Mesodermal cell (in vitro differentiated cells): ENCODE data around the gene ZSCAN5C.
"Not testable (repeated sequence)": the region's sequence is repeated elsewhere in the genome, so short reads cannot be mapped to it uniquely, and the experiment has no call there.

ENCODE experiments used
- H3K27ac ChIP-seq: 2 replicates; pipeline ENCODE4 v1.7.0; 2013; ENCODE audit warnings: mild to moderate bottlenecking, low read depth, low read length, moderate library complexity; ENCODE audit not compliant: severe bottlenecking
- H3K36me3 ChIP-seq: 2 replicates; pipeline ENCODE4 v1.7.1; 2013; ENCODE audit warnings: mild to moderate bottlenecking, low read length, moderate library complexity; ENCODE audit not compliant: control insufficient read depth, insufficient read depth
- H3K4me1 ChIP-seq: one replicate; pipeline ENCODE4 v1.7.1; 2013; ENCODE audit warnings: mild to moderate bottlenecking, low read length; ENCODE audit not compliant: insufficient read depth, control insufficient read depth, poor library complexity, severe bottlenecking
- H3K4me3 ChIP-seq: 2 replicates; pipeline ENCODE4 v1.7.0; 2013; ENCODE audit warnings: low read length, control low read depth, mild to moderate bottlenecking; ENCODE audit not compliant: insufficient read depth, poor library complexity, severe bottlenecking; ENCODE audit errors: extremely low read depth
- H3K9me3 ChIP-seq: 2 replicates; pipeline ENCODE4 v1.7.1; 2013; ENCODE audit warnings: mild to moderate bottlenecking, low read length, moderate library complexity; ENCODE audit not compliant: control insufficient read depth
- WGBS, 2 experiments: methylation state at CpG; one replicate each; pipeline ENCODE4 v1.1.5; 2013; ENCODE audit warnings: missing lambda C conversion rate in 2 of 2; ENCODE audit not compliant: insufficient coverage in 2 of 2; 5-methylcytosine and 5-hydroxymethylcytosine counted together

ZSCAN5C gene

DNA sequence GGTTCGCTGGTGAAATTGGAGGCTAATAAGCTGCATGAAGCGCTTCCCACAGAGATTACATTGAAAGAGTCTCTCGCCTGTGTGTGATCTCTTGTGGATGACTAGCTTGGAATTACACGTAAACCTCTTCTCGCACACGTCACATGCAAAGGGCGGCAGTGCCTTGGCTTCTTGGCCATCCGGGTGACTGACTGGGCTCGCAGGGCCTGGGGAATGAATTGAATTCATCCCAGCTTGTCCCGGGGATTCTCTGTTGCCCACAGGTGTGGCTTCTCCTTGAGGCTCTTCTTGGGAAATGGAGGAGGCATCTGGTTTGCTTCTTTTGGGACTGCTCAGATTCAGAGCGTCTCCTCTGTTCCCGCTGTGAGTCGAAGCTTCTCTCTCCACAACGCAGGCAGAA is 19.8 kb downstream of the ZSCAN5C start:
- H3K27ac ChIP-seq = no peak overlapping the region
- H3K4me1 ChIP-seq = no peaks in the 10 kb centered on the region
- H3K4me3 ChIP-seq = no peak overlapping the region
- 88 to 97% methylated on average over 10 to 14 of the region's 14 CpGs for WGBS, 2 experiments
- H3K36me3 ChIP-seq = no peaks in the 10 kb centered on the region
- no peaks in the 10 kb centered on the region for H3K9me3 ChIP-seq

DNA sequence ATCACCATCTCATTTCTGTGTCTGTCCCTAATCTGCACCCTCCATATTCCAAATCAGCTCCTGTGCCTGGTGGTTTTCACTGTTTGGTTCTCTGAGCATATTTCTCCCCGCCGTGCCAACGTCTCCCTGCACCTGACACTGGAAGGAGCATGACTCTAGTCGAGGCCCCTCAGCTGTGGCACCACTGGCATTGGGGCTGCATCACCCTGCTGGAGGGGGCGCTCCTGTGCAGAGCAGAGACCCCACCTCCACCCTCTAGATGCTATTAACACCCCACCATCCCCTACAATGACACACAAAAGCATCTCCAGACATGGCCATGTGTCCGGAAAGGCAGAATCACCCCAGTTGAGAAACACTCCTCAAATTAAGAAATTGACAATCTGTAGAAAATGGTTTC is 20.8 kb downstream of the ZSCAN5C start:
- no peaks in the 10 kb centered on the region for H3K4me1 ChIP-seq
- H3K9me3 ChIP-seq = no peaks in the 10 kb centered on the region
- H3K27ac ChIP-seq = no peak overlapping the region
- H3K36me3 ChIP-seq = no peaks in the 10 kb centered on the region
- WGBS, 2 experiments = 74 to 77% methylated on average over 4 to 5 of the region's 6 CpGs
- no peak overlapping the region for H3K4me3 ChIP-seq

DNA sequence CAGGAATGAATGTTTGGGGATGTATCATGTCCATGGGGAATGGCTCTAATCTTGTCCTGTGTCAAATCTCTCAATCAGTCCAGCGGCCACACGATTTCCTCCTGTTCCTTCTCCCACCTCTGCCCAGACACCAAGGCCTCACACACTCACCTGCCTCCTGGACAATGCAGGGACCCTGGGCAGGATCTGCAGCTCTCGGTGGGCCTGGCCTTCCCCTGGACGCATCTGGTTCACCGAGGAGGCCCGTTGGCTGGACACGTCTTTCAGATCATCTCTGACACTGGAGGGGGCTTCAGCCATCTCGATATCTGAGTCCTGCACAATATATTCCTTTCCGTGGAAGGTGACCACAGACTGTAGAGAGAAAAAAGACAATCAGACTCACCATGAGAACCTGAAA is 21.4 kb downstream of the ZSCAN5C start:
- Histone ChIP-seq H3K36me3 (no peaks in the 10 kb centered on the region), H3K9me3 (no peaks in the 10 kb centered on the region), H3K27ac (no peak overlapping the region), H3K4me1 (no peaks in the 10 kb centered on the region), H3K4me3 (no peak overlapping the region)
- WGBS, 2 experiments = 85 to 92% methylated on average over 9 of the region's 9 CpGs

DNA sequence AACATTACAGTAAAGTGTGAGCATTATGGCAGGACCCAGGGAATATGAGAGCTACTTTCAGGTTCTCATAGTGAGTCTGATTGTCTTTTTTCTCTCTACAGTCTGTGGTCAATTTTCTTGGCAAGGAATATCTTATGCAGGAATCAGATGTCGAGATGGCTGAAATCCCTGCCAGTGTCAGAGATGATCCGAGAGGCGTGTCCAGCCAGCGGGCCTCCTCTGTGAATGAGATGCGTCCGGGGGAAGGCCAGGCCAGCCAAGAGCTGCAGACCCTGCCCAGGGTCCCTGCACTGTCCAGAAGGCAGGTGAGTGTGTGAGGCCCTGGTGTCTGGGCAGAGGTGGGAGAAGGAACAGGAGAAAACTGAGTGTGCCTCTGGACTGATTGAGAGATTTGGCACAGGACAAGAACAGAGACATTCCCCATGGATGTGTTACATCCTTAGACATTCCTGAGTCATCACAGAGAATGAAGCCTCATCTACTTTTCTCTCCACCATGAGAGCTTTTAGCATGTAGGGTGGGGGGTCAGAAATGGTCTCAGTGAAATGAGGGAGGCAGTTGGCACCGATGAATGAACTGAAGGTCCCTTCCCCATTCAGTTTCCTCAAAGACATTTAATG is 43.2 kb downstream of the ZSCAN5C start:
- WGBS, 2 experiments = 88 to 97% methylated on average over 6 of the region's 7 CpGs
- H3K27ac ChIP-seq = no peak overlapping the region
- peaks cover 3% of the 10 kb centered on the region for H3K4me1 ChIP-seq
- H3K36me3 ChIP-seq = no peaks in the 10 kb centered on the region
- no peak overlapping the region for H3K4me3 ChIP-seq
- no peaks in the 10 kb centered on the region for H3K9me3 ChIP-seq

DNA sequence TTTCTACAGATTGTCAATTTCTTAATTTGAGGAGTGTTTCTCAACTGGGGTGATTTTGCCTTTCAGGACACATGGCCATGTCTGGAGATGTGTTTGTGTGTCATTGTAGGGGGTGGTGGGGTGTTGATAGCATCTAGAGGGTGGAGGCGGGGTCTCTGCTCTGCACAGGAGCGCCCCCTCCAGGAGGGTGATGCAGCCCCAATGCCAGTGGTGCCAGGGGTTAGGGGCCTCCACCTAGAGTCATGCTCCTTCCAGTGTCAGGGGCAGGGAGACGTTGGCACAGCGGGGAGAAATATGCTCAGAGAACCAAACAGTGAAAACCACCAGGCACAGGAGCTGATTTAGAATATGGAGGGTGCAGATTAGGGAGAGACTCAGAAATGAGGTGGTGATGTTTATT is 43.7 kb downstream of the ZSCAN5C start:
- not testable (repeated sequence) for H3K4me1 ChIP-seq, H3K4me3 ChIP-seq, H3K27ac ChIP-seq, H3K36me3 ChIP-seq, H3K9me3 ChIP-seq
- WGBS, 2 experiments = 88% methylated on average over 2 of the region's 4 CpGs

DNA sequence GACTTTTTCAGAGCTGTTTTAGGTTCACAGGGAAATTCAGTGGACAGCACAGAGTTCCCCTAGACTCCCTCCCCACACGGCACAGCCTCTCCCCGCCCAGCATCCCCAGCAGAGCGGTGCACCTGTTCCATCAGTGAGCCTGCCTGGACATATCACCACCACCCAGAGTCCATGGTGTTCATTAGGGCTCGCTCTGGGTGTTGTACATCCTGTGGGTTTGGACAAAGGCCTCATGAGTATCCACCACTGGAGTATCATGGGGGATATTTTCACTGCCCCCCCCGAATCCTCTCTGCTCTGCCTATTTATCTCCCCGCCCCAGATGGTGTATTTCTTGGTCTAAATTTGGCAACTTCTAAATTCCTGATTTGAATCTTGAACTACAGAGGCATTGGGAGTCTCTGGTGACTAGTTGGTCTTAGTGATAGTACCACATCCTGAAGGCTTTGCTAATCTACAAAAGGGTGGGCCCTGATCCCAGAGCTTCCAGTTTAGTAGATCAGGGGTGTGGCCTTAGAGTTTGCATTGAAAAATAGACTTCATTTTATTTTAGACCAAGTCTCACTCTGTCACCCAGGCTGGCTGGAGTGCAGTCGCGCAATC is 46.8 kb downstream of the ZSCAN5C start:
- not testable (repeated sequence) for H3K9me3 ChIP-seq, H3K4me3 ChIP-seq, H3K36me3 ChIP-seq, H3K27ac ChIP-seq, H3K4me1 ChIP-seq
- WGBS, 2 experiments = 90 to 97% methylated on average over 3 of the region's 8 CpGs

DNA sequence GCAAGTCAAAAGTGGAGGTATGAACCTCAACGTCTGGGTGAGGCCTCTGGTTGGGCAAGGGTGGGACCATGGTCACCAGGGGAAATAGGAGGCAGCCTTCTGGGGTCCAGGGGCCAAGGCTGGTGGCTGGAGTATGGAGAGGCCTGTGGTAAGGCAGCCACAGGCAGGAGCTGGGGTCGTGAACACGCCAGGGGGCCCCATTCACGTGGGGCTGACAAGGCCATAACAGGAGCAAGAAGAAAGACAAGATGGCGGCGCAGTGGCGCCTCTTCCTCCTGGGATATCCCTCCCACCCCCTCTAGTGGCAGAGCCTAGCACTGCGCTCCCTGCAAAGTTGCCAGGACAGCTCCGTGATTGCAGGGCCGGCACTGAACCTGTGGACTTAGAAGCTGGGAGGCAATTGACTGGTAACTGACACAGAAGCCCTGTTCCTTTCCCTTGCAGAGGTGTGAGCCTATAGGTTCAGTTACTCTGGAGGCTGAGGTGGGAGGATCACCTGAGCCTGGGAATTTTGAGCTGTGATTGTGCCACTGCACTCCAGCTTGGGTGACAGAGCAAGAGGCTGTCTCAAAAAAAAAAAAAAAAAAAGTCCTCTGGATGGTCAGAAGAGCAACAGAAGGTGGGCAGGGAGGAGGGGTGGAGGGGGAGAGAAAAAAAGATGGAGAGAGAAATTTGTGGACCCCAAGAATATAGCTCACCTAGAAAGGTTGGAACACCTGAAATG is 50.8 kb downstream of the ZSCAN5C start:
- Histone ChIP-seq H3K27ac (no peak overlapping the region), H3K36me3 (no peaks in the 10 kb centered on the region), H3K4me3 (no peak overlapping the region), H3K9me3 (no peaks in the 10 kb centered on the region), H3K4me1 (no peaks in the 10 kb centered on the region)
- WGBS, 2 experiments = 0 to 29% methylated on average over 3 to 10 of the region's 10 CpGs

DNA sequence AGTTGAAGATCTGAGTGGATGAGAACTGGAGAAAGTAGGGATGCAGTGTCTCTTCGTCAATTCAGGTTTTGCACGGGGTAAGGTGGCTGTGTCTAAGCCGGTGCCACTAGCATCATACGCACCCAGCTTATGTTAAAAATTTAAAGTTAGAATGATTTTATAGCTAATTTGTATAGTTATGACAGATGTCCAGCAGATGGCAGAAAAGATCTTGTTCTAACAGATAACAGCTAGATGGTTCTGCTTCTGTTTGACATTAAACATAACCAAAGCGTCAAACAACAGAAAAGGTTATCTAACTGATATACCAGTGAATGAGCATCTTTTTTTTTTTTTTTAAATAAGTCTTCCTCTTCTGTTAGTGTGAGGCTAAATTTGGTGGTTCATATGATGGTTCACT is 51.7 kb downstream of the ZSCAN5C start:
- Histone ChIP-seq H3K36me3 (no peaks in the 10 kb centered on the region), H3K27ac (no peak overlapping the region), H3K9me3 (no peaks in the 10 kb centered on the region), H3K4me1 (no peaks in the 10 kb centered on the region), H3K4me3 (no peak overlapping the region)
- 94 to 100% methylated on average over 2 to 4 of the region's 5 CpGs for WGBS, 2 experiments

DNA sequence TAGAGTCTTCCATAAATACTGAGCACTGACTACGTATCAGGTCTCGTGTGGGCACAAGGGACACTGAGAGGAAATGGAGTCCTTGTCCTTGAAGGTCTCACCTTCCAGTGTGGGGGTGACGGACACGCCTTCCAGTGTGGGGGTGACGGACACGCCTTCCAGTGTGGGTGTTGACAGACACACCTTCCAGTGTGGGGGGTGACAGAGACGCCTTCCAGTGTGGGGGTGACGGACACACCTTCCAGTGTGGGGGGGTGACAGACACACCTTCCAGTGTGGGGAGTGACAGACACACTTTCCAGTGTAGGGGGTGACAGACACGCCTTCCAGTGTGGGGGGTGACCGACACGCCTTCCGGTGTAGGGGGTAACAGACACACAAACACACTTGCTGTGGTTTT is 56.2 kb downstream of the ZSCAN5C start:
- Histone ChIP-seq H3K27ac (no peak overlapping the region), H3K4me1 (no peaks in the 10 kb centered on the region), H3K4me3 (no peak overlapping the region), H3K9me3 (no peaks in the 10 kb centered on the region), H3K36me3 (peaks cover 5% of the 10 kb centered on the region)
- WGBS, 2 experiments = 93 to 96% methylated on average over 8 of the region's 12 CpGs
